Neural cell (in vitro differentiated cells): ENCODE measurements around the gene DYNLT5.
"Not testable (repeated sequence)": the region's sequence is repeated elsewhere in the genome, so short reads cannot be mapped to it uniquely, and the experiment has no call there.

ENCODE experiments used
- EP300 ChIP-seq: fragments of 450-650 bp; conservative IDR thresholded peaks from 2 replicates; pipeline ENCODE4 v1.6.1; 2014; ENCODE audit warnings: antibody characterized with exemption, mild to moderate bottlenecking, moderate library complexity; ENCODE audit not compliant: poor library complexity, severe bottlenecking
- EZH2 ChIP-seq: fragments of 200-600, 300-800 bp; shearing (Covaris generic), sonication (generic); IDR thresholded peaks from 2 replicates; pipeline ENCODE4 v1.6.1; 2014; ENCODE audit warnings: antibody characterized with exemption, low read length, borderline replicate concordance, mild to moderate bottlenecking; ENCODE audit not compliant: insufficient read depth, poor library complexity, severe bottlenecking
- MXI1 ChIP-seq: fragments of 450-650 bp; conservative IDR thresholded peaks from 2 replicates; pipeline ENCODE4 v1.6.1; 2014; ENCODE audit warnings: antibody characterized with exemption, mild to moderate bottlenecking; ENCODE audit not compliant: poor library complexity, severe bottlenecking
- POLR2AphosphoS5 ChIP-seq: IDR thresholded peaks from 2 replicates; pipeline ENCODE4 v1.6.1; 2012
- RAD21 ChIP-seq: fragments of 450-650 bp; conservative IDR thresholded peaks from 2 replicates; pipeline ENCODE4 v1.6.1; 2014; ENCODE audit warnings: antibody characterized with exemption, mild to moderate bottlenecking, moderate library complexity
- SMC3 ChIP-seq: fragments of 450-650 bp; conservative IDR thresholded peaks from 2 replicates; pipeline ENCODE4 v1.6.1; 2014; ENCODE audit warnings: antibody characterized with exemption, mild to moderate bottlenecking, moderate library complexity; ENCODE audit not compliant: poor library complexity
- TAF1 ChIP-seq: IDR thresholded peaks from 2 replicates; pipeline ENCODE4 v1.6.1; 2012; ENCODE audit warnings: low read depth
- TF ChIP-seq, protein P1 (sequence below): fragments of 450-650 bp; IDR thresholded peaks from 2 replicates; pipeline ENCODE4 v1.5.1; 2014; ENCODE audit warnings: antibody characterized with exemption, mild to moderate bottlenecking, moderate library complexity; ENCODE audit not compliant: poor library complexity, severe bottlenecking
- TF ChIP-seq, protein P2 (sequence below): IDR thresholded peaks from 2 replicates; pipeline ENCODE4 v1.6.1; 2012; ENCODE audit warnings: borderline replicate concordance

DNA sequence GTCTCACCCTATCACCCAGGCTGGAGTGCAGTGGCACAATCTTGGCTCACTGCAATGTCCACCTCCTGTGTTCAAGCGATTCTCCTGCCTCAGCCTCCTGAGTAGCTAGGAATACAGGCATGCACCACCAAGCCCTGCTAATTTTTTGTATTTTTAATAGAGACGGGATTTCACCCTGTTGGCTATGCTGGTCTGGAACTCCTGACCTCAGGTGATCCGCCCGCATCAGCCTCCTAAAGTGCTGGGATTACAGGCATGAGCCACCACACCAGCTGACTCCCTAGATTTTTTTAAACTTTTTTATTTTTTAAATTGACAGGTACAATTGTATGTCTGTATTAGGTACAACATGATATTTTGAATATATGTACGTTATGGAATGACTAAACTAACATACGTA, 17.7 kb upstream of the DYNLT5 start:
- TF ChIP-seq, protein P1, sequence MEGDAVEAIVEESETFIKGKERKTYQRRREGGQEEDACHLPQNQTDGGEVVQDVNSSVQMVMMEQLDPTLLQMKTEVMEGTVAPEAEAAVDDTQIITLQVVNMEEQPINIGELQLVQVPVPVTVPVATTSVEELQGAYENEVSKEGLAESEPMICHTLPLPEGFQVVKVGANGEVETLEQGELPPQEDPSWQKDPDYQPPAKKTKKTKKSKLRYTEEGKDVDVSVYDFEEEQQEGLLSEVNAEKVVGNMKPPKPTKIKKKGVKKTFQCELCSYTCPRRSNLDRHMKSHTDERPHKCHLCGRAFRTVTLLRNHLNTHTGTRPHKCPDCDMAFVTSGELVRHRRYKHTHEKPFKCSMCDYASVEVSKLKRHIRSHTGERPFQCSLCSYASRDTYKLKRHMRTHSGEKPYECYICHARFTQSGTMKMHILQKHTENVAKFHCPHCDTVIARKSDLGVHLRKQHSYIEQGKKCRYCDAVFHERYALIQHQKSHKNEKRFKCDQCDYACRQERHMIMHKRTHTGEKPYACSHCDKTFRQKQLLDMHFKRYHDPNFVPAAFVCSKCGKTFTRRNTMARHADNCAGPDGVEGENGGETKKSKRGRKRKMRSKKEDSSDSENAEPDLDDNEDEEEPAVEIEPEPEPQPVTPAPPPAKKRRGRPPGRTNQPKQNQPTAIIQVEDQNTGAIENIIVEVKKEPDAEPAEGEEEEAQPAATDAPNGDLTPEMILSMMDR: not testable (repeated sequence)
- not testable (repeated sequence) for TF ChIP-seq POLR2AphosphoS5, EP300, EZH2, SMC3, MXI1, RAD21, TAF1
- TF ChIP-seq, protein P2, sequence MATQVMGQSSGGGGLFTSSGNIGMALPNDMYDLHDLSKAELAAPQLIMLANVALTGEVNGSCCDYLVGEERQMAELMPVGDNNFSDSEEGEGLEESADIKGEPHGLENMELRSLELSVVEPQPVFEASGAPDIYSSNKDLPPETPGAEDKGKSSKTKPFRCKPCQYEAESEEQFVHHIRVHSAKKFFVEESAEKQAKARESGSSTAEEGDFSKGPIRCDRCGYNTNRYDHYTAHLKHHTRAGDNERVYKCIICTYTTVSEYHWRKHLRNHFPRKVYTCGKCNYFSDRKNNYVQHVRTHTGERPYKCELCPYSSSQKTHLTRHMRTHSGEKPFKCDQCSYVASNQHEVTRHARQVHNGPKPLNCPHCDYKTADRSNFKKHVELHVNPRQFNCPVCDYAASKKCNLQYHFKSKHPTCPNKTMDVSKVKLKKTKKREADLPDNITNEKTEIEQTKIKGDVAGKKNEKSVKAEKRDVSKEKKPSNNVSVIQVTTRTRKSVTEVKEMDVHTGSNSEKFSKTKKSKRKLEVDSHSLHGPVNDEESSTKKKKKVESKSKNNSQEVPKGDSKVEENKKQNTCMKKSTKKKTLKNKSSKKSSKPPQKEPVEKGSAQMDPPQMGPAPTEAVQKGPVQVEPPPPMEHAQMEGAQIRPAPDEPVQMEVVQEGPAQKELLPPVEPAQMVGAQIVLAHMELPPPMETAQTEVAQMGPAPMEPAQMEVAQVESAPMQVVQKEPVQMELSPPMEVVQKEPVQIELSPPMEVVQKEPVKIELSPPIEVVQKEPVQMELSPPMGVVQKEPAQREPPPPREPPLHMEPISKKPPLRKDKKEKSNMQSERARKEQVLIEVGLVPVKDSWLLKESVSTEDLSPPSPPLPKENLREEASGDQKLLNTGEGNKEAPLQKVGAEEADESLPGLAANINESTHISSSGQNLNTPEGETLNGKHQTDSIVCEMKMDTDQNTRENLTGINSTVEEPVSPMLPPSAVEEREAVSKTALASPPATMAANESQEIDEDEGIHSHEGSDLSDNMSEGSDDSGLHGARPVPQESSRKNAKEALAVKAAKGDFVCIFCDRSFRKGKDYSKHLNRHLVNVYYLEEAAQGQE: not testable (repeated sequence)
